Measurements from ENCODE around the gene DNAJC22.
"Not testable (repeated sequence)": the region's sequence is repeated elsewhere in the genome, so short reads cannot be mapped to it uniquely, and the experiment has no call there.

Gene DNAJC22

DNA sequence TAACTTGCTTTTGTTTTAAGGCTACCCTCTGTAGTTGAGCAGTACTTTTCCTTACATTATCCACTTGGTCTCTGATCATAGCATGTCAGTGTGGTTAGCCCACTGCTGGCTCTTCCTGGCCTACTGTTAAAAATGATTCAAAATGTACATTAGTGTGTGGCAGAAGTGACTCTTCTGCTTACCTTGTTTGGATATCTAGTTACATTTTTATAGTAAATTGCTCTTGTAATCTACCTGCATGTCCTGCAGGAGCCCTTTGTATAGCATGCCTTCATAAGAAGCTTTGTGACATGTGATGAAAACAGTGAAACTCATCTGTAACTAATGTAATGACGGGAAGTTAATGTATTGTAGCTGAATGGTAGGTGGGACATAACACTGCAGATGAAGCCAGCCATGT is 28.7 kb downstream of the DNAJC22 start:
- no peak for DNase-seq

DNA sequence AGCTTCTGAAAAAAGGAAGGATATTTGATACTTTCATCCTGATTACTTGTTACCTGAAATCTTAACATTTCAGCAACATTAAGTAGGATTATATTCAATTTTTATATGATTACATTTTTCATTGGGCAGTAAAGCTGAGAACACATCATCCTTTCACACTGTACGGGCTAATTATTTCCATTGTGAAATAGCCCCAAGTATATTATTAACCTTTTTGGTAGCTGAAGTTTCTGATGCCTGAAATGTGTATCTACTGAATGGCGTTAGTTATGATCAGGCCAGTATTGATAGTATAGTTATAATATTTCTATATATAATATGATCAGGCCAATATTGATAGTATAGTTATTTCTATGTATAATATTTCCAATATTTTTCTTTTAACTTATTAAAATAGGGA is 30.7 kb downstream of the DNAJC22 start:
- no peak for DNase-seq

DNA sequence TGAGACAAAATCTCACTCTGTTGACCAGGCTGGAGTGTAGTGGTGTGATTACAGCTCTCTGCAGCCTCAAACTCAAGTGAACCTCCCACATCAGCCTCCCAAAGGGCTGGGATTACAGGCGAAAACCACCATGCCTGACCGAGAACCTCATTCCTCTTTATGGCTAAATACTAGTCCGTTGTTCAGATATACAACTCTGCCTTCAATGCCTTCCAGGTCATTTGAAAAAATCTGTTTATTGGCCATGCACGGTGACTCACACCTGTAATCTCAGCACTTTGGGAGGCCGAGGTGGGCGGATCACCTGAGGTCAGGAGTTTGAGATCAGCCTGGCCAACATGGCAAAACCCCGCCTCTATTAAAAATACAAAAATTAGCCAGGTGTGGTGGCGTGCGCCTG is 33.5 kb downstream of the DNAJC22 start:
- DNase-seq, result not testable (repeated sequence)

DNA sequence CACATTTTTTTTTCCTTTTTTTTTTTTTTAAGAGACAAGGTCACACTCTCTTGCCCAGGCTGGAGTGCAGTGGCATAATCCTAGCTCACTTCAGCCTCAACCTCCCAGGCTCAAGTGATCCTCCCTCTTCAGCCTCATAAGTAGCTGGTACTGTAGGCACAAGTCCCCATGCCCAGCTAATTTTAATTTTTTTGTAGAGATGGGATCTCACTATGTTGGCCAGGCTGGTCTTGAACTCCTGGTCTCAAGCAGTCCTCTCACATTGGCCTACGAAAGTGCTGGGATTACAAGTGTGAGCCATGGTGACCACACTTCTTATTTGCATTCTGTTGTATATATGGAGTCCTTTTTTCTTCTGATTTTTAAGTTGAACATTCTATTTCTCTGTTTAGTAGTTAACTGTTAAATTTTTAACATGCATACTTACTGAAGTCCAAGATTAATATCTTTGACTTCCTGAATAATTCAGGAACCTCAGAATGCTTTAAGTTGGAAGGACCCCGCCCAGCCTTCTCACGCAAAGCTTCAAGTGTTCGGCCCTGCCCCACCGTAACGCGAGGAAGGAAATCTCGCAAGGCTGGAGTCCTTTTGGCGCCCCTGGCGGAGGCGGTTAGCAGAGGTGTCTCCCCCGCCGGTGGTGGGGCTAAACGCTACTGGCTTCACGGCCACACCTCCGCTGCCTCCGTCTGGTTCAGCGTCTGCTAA is 42.1 kb downstream of the DNAJC22 start:
- DNase-seq, result no peak

DNA sequence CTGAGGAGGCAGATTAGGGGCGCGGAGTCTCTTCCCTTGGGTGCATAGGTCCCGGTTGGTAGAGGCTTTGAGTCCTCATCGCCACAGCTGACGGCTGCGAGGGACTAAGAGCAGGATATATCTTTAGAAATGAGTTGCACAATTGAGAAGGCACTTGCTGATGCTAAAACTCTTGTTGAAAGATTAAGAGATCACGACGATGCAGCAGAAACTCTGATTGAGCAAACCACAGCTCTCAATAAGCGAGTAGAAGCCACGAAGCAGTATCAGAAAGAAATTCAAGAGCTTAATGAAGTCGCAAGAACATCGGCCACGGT is 42.7 kb downstream of the DNAJC22 start:
- no peak for DNase-seq

DNA sequence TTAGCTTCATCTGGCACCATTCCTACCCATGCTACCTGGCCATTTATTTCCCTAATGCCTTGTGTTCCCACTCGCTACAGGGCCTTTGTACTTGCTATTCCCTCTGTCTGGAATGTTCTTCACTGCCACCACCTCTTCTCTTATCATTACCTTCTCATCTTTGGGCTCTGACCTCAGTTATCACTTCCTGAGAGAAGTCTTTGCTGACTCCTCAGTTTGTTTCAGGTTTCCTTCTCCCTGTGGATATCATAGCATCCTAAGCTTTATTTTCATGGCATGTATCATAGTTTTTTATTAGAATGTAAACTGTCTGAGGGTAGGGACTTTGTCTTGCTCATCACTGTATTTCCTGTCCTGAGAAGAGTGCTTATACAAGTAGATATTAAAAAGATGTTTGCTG is 50.3 kb downstream of the DNAJC22 start:
- no peak for DNase-seq

DNA sequence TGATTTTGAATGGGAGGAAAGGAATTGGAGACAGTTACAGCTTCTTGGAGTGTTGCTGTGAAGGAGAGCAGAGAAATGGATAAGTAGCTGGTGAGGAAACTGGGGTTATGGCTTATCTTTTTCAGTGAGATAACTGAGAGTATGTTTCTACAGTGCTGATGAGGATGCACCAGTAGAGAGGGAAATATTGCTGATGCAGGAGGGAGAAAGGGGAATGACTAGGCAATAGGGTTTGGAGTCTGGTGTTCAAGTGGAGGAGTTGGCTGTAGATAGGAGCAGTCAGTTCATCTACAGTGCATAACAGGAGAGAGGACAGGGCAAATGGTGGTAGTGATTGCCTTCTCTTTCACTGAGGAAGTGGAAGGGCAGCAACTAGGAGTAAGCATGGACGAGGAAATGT is 53.6 kb downstream of the DNAJC22 start:
- no peak for DNase-seq

Measured in NCI-H526 (cell line).